ENCODE measurements around the gene APAF1.
"Not testable (repeated sequence)": the region's sequence is repeated elsewhere in the genome, so short reads cannot be mapped to it uniquely, and the experiment has no call there.

The APAF1 gene

DNA sequence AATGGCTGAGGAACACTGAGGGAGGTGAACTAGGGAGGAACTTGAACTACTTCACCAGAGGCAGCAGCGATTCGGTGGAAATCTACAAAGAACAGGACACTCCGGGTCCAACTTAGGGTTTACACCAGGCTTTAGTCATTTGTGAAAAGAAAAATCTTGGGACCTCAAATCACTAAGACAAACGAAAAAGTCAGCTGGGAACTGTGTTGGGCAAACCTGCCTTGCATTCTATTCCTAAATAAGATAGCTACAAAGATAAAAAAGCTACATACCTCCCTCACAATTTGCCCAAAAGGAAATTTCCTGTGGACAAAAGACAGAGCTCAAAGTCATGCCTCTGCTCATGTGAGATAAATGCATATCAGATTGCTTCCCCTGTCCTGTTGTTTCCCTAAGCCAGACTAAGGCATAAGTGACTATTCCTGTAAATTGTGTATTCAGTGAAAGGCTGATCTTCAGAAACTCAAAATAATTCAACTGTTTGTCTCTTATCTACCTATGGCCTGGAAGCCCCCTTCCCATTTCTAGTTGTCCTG is 106.6 kb downstream of the APAF1 start:
- no peaks in the 10 kb centered on the region for H3K36me3 ChIP-seq (ENCODE audit: control insufficient read depth in 5 of 5, insufficient read depth in 5 of 5, low read length in 5 of 5)
- H3K4me1 ChIP-seq (ENCODE audit: control insufficient read depth in 5 of 5, insufficient read depth in 5 of 5, low read length in 5 of 5), result no peaks in the 10 kb centered on the region
- no peak overlapping the region for H3K4me3 ChIP-seq (ENCODE audit: low read depth in 1 of 5, low read length in 5 of 5)
- no peak overlapping the region for H3K9ac ChIP-seq (ENCODE audit: low read length in 5 of 5)
- no peak overlapping the region for H3K27ac ChIP-seq (ENCODE audit: low read depth, low read length)
- no peaks in the 10 kb centered on the region for H3K9me3 ChIP-seq (ENCODE audit: control insufficient read depth in 5 of 5, low read length in 5 of 5)
- H3K27me3 ChIP-seq (ENCODE audit: control insufficient read depth in 5 of 5, insufficient read depth in 4 of 5, low read length in 5 of 5), result peaks cover 0 to 5% (median 0%) of the 10 kb centered on the region in 5 donors

DNA sequence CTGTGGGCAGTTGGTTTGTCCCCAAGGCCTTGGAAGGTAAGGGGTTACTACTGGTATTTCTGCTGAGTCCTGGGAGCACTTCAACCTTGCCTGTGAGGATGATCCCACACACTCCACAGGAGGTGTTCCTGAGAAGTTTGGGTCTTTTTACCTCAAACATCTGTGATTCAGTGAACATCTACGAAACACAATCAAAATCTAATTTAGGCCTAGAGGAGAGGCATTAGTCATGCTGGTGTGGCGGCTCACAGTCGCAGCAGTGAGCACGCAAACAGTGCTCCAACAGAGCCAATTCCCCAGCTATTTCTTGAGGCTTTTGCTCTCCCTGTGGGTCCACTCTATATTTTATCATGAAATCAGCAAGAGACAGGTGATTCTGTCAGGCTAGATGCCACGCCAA is 107.6 kb downstream of the APAF1 start:
- Histone ChIP-seq H3K4me3 (ENCODE audit: low read depth in 1 of 5, low read length in 5 of 5) (no peak overlapping the region), H3K27ac (ENCODE audit: low read depth, low read length) (no peak overlapping the region), H3K9ac (ENCODE audit: low read length in 5 of 5) (no peak overlapping the region), H3K4me1 (ENCODE audit: control insufficient read depth in 5 of 5, insufficient read depth in 5 of 5, low read length in 5 of 5) (peaks cover 0 to 6% (median 1%) of the 10 kb centered on the region in 5 donors), H3K9me3 (ENCODE audit: control insufficient read depth in 5 of 5, low read length in 5 of 5) (no peaks in the 10 kb centered on the region), H3K27me3 (ENCODE audit: control insufficient read depth in 5 of 5, insufficient read depth in 4 of 5, low read length in 5 of 5) (peaks cover 0 to 3% (median 0%) of the 10 kb centered on the region in 5 donors), H3K36me3 (ENCODE audit: control insufficient read depth in 5 of 5, insufficient read depth in 5 of 5, low read length in 5 of 5) (no peaks in the 10 kb centered on the region)

DNA sequence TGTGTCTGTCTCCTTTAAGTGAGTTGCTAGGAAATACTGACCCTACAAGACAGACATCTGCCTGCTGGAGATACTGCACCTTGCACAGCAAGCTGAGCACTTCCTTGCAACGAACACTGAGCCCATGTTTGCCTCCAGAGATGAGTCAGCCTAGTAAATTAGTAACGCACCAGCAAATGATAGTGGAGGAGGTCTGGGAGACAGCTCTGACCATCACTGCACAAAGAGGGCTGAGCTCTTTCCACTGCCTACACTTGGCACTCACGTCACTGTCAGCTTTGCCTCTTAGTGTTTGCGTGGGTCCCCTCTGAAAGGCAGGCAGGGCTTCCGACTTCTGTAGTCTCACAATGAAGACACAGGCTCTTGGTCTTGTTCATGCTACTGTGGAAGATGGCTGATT is 109.0 kb downstream of the APAF1 start:
- Histone ChIP-seq H3K27ac (ENCODE audit: low read depth, low read length) (no peak overlapping the region), H3K4me3 (ENCODE audit: low read depth in 1 of 5, low read length in 5 of 5) (no peak overlapping the region), H3K27me3 (ENCODE audit: control insufficient read depth in 5 of 5, insufficient read depth in 4 of 5, low read length in 5 of 5) (no peaks in the 10 kb centered on the region), H3K9me3 (ENCODE audit: control insufficient read depth in 5 of 5, low read length in 5 of 5) (no peaks in the 10 kb centered on the region), H3K4me1 (ENCODE audit: control insufficient read depth in 5 of 5, insufficient read depth in 5 of 5, low read length in 5 of 5) (peaks cover 0 to 11% (median 6%) of the 10 kb centered on the region in 5 donors), H3K9ac (ENCODE audit: low read length in 5 of 5) (no peak overlapping the region), H3K36me3 (ENCODE audit: control insufficient read depth in 5 of 5, insufficient read depth in 5 of 5, low read length in 5 of 5) (no peaks in the 10 kb centered on the region)

DNA sequence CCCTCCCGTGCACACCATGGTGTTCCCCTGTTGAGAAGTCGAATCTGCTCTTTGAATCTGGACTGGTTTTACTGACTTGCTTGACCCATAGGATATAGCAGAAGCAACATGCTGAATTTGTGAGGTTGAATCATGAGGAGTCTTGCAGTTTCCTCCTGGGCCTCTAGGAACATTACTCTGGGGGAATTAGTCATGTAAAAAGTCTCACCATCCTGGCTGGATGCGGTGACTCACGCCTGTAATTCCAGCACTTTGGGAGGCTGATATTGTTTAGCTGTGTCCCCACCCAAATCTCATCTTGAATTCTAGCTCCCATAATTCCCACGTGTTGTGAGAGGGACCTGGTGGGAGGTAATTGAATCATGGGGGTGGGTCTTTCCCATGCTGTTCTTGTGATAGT is 110.8 kb downstream of the APAF1 start:
- H3K9me3 ChIP-seq (ENCODE audit: control insufficient read depth in 5 of 5, low read length in 5 of 5); H3K9ac ChIP-seq (ENCODE audit: low read length in 5 of 5); H3K27me3 ChIP-seq (ENCODE audit: control insufficient read depth in 5 of 5, insufficient read depth in 4 of 5, low read length in 5 of 5); H3K4me3 ChIP-seq (ENCODE audit: low read depth in 1 of 5, low read length in 5 of 5); H3K36me3 ChIP-seq (ENCODE audit: control insufficient read depth in 5 of 5, insufficient read depth in 5 of 5, low read length in 5 of 5); H3K27ac ChIP-seq (ENCODE audit: low read depth, low read length): not testable (repeated sequence)
- H3K4me1 ChIP-seq (ENCODE audit: control insufficient read depth in 5 of 5, insufficient read depth in 5 of 5, low read length in 5 of 5), result peaks cover 0 to 11% (median 6%) of the 10 kb centered on the region in 5 donors

DNA sequence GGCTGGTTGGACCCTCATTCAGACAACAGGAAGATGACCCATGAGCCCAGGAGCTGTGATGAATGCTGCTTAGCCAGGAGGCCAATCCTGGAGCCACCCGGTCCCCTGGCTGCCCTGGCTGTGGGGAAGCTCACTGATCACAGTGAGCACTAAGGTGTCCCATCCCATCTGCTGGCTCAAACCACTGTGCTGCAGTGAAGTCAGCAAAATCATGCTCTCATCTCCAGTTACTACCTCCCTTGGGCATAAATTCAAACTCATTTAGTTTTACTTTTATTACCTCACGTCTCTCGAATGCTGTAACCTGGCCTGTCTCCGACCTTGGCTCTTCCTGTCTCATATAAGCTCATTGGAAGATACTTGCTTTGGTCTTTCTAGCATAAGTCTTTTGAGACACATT is 112.4 kb downstream of the APAF1 start:
- Histone ChIP-seq H3K27me3 (ENCODE audit: control insufficient read depth in 5 of 5, insufficient read depth in 4 of 5, low read length in 5 of 5) (no peaks in the 10 kb centered on the region), H3K4me1 (ENCODE audit: control insufficient read depth in 5 of 5, insufficient read depth in 5 of 5, low read length in 5 of 5) (peaks cover 0 to 11% (median 6%) of the 10 kb centered on the region in 5 donors), H3K36me3 (ENCODE audit: control insufficient read depth in 5 of 5, insufficient read depth in 5 of 5, low read length in 5 of 5) (no peaks in the 10 kb centered on the region), H3K9me3 (ENCODE audit: control insufficient read depth in 5 of 5, low read length in 5 of 5) (no peaks in the 10 kb centered on the region), H3K9ac (ENCODE audit: low read length in 5 of 5) (no peak overlapping the region), H3K27ac (ENCODE audit: low read depth, low read length) (no peak overlapping the region), H3K4me3 (ENCODE audit: low read depth in 1 of 5, low read length in 5 of 5) (no peak overlapping the region)

DNA sequence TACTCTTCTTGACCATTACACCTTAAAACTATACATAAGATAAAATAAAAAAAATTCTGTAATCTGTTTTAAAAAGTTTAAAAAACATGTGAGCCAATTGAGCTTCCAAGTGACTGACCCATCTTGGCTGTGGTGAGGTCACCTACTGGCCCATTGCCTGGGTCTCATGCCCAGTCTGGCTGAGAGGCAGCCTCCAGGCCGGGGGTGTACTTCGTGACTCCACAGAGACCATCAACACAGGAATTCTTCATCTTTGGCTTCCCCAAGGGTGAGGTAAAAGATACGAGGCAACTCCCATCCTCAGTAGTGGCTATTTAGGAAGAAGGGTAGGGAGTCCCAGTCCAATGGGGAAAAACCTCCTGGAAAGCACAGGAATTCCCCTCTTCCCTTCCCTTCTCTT is 113.2 kb downstream of the APAF1 start:
- Histone ChIP-seq H3K4me3 (ENCODE audit: low read depth in 1 of 5, low read length in 5 of 5) (no peak overlapping the region), H3K36me3 (ENCODE audit: control insufficient read depth in 5 of 5, insufficient read depth in 5 of 5, low read length in 5 of 5) (no peaks in the 10 kb centered on the region), H3K9ac (ENCODE audit: low read length in 5 of 5) (no peak overlapping the region), H3K27ac (ENCODE audit: low read depth, low read length) (no peak overlapping the region), H3K27me3 (ENCODE audit: control insufficient read depth in 5 of 5, insufficient read depth in 4 of 5, low read length in 5 of 5) (no peaks in the 10 kb centered on the region), H3K9me3 (ENCODE audit: control insufficient read depth in 5 of 5, low read length in 5 of 5) (no peaks in the 10 kb centered on the region), H3K4me1 (ENCODE audit: control insufficient read depth in 5 of 5, insufficient read depth in 5 of 5, low read length in 5 of 5) (peaks cover 0 to 11% (median 6%) of the 10 kb centered on the region in 5 donors)

DNA sequence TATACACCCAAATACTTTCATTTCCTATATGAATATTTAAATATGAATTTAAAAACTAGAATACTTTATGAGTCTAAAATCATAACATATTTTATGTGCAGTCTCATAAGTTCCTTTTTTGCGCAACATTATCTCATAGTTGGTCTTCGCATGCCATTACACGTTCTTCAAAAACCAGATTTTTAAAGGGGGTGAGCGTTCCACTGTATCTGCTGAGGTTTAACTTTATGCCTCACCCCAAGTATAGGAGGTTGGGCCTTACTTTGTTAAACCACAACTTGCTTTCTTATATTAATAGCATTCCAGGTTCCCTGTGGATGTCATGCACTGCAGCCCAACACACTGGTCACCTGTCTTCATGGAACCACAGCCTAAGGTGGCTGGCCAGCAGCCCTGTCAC is 118.6 kb downstream of the APAF1 start:
- Histone ChIP-seq H3K27me3 (ENCODE audit: control insufficient read depth in 5 of 5, insufficient read depth in 4 of 5, low read length in 5 of 5) (no peaks in the 10 kb centered on the region), H3K36me3 (ENCODE audit: control insufficient read depth in 5 of 5, insufficient read depth in 5 of 5, low read length in 5 of 5) (no peaks in the 10 kb centered on the region), H3K9ac (ENCODE audit: low read length in 5 of 5) (no peak overlapping the region)

DNA sequence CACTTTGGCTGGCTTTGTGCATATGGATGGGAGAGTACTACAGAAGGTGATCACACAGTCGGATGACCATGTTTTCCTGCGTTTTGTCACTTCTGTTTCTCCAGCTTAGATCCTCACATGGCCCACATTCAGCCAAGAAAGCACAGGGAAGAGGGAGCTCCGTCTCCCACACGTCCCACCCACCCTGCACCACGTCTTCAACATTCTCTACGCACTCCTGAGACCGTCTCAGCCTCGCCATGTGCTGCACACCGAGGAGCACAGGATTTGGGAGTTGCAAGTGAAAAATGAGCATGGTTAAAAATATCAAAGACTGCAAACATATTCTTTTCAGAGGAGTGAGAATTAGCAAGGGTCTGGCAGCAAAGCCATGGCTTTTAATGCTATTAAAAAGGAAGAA is 122.2 kb downstream of the APAF1 start:
- Histone ChIP-seq H3K27ac (ENCODE audit: low read depth, low read length) (no peak overlapping the region), H3K36me3 (ENCODE audit: control insufficient read depth in 5 of 5, insufficient read depth in 5 of 5, low read length in 5 of 5) (no peaks in the 10 kb centered on the region), H3K9me3 (ENCODE audit: control insufficient read depth in 5 of 5, low read length in 5 of 5) (no peaks in the 10 kb centered on the region), H3K4me3 (ENCODE audit: low read depth in 1 of 5, low read length in 5 of 5) (no peak overlapping the region), H3K27me3 (ENCODE audit: control insufficient read depth in 5 of 5, insufficient read depth in 4 of 5, low read length in 5 of 5) (no peaks in the 10 kb centered on the region), H3K4me1 (ENCODE audit: control insufficient read depth in 5 of 5, insufficient read depth in 5 of 5, low read length in 5 of 5) (no peaks in the 10 kb centered on the region), H3K9ac (ENCODE audit: low read length in 5 of 5) (no peak overlapping the region)

More for the DNA sequence above, 118.6 kb downstream of the APAF1 start:
- no peak overlapping the region for H3K27ac ChIP-seq (ENCODE audit: low read depth, low read length)
- H3K4me3 ChIP-seq (ENCODE audit: low read depth in 1 of 5, low read length in 5 of 5), result no peak overlapping the region
- no peaks in the 10 kb centered on the region for H3K4me1 ChIP-seq (ENCODE audit: control insufficient read depth in 5 of 5, insufficient read depth in 5 of 5, low read length in 5 of 5)
- no peaks in the 10 kb centered on the region for H3K9me3 ChIP-seq (ENCODE audit: control insufficient read depth in 5 of 5, low read length in 5 of 5)

DNA sequence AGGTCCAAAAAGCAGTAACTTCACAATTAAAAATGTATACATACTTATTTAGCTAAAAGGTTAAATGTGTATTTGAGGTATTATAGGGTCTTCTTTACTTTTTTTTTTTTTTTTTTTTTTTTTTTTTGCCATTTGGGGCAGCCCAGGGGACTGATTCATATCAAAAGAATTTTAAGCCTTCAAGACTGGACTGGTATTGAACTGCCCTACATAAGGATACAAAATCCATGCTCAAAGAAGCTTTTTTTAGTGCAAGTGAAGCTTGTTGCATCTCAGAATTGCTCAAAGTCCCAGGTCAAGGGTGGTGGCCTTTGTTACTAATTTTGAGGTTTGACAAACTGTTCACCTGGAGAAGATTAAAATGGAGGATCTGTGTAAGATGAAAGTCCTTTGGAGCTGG is 124.0 kb downstream of the APAF1 start:
- Histone ChIP-seq H3K9ac (ENCODE audit: low read length in 5 of 5) (no peak overlapping the region), H3K9me3 (ENCODE audit: control insufficient read depth in 5 of 5, low read length in 5 of 5) (no peaks in the 10 kb centered on the region), H3K27ac (ENCODE audit: low read depth, low read length) (no peak overlapping the region), H3K4me3 (ENCODE audit: low read depth in 1 of 5, low read length in 5 of 5) (no peak overlapping the region), H3K27me3 (ENCODE audit: control insufficient read depth in 5 of 5, insufficient read depth in 4 of 5, low read length in 5 of 5) (no peaks in the 10 kb centered on the region), H3K36me3 (ENCODE audit: control insufficient read depth in 5 of 5, insufficient read depth in 5 of 5, low read length in 5 of 5) (no peaks in the 10 kb centered on the region), H3K4me1 (ENCODE audit: control insufficient read depth in 5 of 5, insufficient read depth in 5 of 5, low read length in 5 of 5) (no peaks in the 10 kb centered on the region)

DNA sequence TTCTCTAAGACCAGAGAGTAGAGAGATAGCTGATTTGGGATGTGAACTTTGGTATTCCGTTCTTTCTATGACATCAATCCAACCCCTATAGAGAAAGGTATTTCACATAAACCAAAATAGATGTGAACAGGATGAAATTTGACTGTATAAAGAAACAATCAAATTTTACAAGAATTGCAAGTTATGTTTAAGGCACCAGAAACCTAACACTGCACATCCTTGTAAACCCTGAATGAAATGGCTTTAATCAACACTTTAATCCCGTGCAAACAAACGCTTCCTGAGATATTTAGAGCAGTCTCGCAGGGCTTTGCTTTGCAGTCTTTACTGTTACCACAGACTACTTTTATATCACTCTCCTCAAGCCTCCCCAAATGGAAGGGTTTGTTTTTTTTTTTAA is 125.1 kb downstream of the APAF1 start:
- Histone ChIP-seq H3K27ac (ENCODE audit: low read depth, low read length) (no peak overlapping the region), H3K4me3 (ENCODE audit: low read depth in 1 of 5, low read length in 5 of 5) (no peak overlapping the region), H3K9me3 (ENCODE audit: control insufficient read depth in 5 of 5, low read length in 5 of 5) (no peaks in the 10 kb centered on the region)

More for the DNA sequence above, 125.1 kb downstream of the APAF1 start:
- Histone ChIP-seq H3K9ac (ENCODE audit: low read length in 5 of 5) (no peak overlapping the region), H3K36me3 (ENCODE audit: control insufficient read depth in 5 of 5, insufficient read depth in 5 of 5, low read length in 5 of 5) (no peaks in the 10 kb centered on the region), H3K4me1 (ENCODE audit: control insufficient read depth in 5 of 5, insufficient read depth in 5 of 5, low read length in 5 of 5) (no peaks in the 10 kb centered on the region), H3K27me3 (ENCODE audit: control insufficient read depth in 5 of 5, insufficient read depth in 4 of 5, low read length in 5 of 5) (no peaks in the 10 kb centered on the region)
